Central memory CD8-positive, alpha-beta T cell (primary cell): ENCODE results near the gene HS3ST3B1.

ENCODE experiments used
- ATAC-seq: fragments of 150-1000 bp; cut with Tn5 transposase; replicated peaks from 2 replicates; pipeline ENCODE4 v1.10.0; 2022; ENCODE audit warnings: mild to moderate bottlenecking, moderate FRiP score, moderate number of reproducible peaks; ENCODE audit not compliant: poor library complexity, severe bottlenecking; ENCODE audit errors: extremely low read depth
- DNase-seq, 2 donors: peaks; one replicate each; pipeline ENCODE4 v3.0.0; 2021; ENCODE audit warnings: low spot score in 2 of 2
- H3K27ac Mint-ChIP-seq: one replicate; pipeline ENCODE4 v1.8.0; 2022; ENCODE audit warnings: low read depth, mild to moderate bottlenecking, moderate library complexity, mixed read lengths
- H3K27me3 Mint-ChIP-seq: one replicate; pipeline ENCODE4 v1.8.0; 2022; ENCODE audit warnings: mixed read lengths
- H3K36me3 Mint-ChIP-seq: one replicate; pipeline ENCODE4 v1.8.0; 2022; ENCODE audit warnings: mild to moderate bottlenecking, moderate library complexity, mixed read lengths; ENCODE audit not compliant: insufficient read depth
- H3K4me1 Mint-ChIP-seq: one replicate; pipeline ENCODE4 v1.8.0; 2022; ENCODE audit warnings: mixed read lengths
- H3K4me3 Mint-ChIP-seq: one replicate; pipeline ENCODE4 v1.8.0; 2022; ENCODE audit warnings: mild to moderate bottlenecking, moderate library complexity, mixed read lengths
- H3K9me3 Mint-ChIP-seq: one replicate; pipeline ENCODE4 v1.8.0; 2022; ENCODE audit warnings: mixed read lengths

The HS3ST3B1 gene

GRCh38 chr17:14331982-14332298 lies 31.1 kb downstream of the HS3ST3B1 start:
- Mint-ChIP-seq H3K36me3 (peaks cover 2% of the 10 kb centered on the region), H3K9me3 (no peaks in the 10 kb centered on the region), H3K4me3 (no peak overlapping the region), H3K27ac (no peak overlapping the region), H3K4me1 (peaks cover 73% of the 10 kb centered on the region), H3K27me3 (no peaks in the 10 kb centered on the region)
- DNase-seq (no peak), ATAC-seq (no peak)

- Mint-ChIP-seq H3K9me3 (no peaks in the 10 kb centered on the region), H3K36me3 (peaks cover 2% of the 10 kb centered on the region)
Observed at GRCh38 chr17:14332331-14332730, 31.4 kb downstream of the HS3ST3B1 start.

GRCh38 chr17:14333506-14333905 lies 32.6 kb downstream of the HS3ST3B1 start:
- no peak for DNase-seq
- H3K4me1 Mint-ChIP-seq: peaks cover 67% of the 10 kb centered on the region
- peak overlapping the region; percentile 5 for H3K27ac Mint-ChIP-seq
- H3K27me3 Mint-ChIP-seq: no peaks in the 10 kb centered on the region
- no peak overlapping the region for H3K4me3 Mint-ChIP-seq
- H3K9me3 Mint-ChIP-seq: no peaks in the 10 kb centered on the region
- H3K36me3 Mint-ChIP-seq: peaks cover 4% of the 10 kb centered on the region
- no peak for ATAC-seq

More at GRCh38 chr17:14332331-14332730, 31.4 kb downstream of the HS3ST3B1 start:
- Mint-ChIP-seq H3K4me1 (peaks cover 72% of the 10 kb centered on the region), H3K4me3 (no peak overlapping the region), H3K27ac (no peak overlapping the region), H3K27me3 (no peaks in the 10 kb centered on the region)
- no peak for ATAC-seq
- DNase-seq: no peak

- Mint-ChIP-seq H3K27ac (peak overlapping the region; percentile 5), H3K36me3 (peaks cover 4% of the 10 kb centered on the region), H3K9me3 (no peaks in the 10 kb centered on the region), H3K4me3 (no peak overlapping the region), H3K4me1 (peaks cover 66% of the 10 kb centered on the region), H3K27me3 (no peaks in the 10 kb centered on the region)
- ATAC-seq: no peak
- no peak for DNase-seq
Observed at GRCh38 chr17:14334276-14334840, 33.5 kb downstream of the HS3ST3B1 start.

- H3K9me3 Mint-ChIP-seq: no peaks in the 10 kb centered on the region
- no peak for DNase-seq
- ATAC-seq: no peak
- peaks cover 68% of the 10 kb centered on the region for H3K4me1 Mint-ChIP-seq
- H3K27ac Mint-ChIP-seq: no peak overlapping the region
- peaks cover 4% of the 10 kb centered on the region for H3K36me3 Mint-ChIP-seq
- H3K27me3 Mint-ChIP-seq: no peaks in the 10 kb centered on the region
- no peak overlapping the region for H3K4me3 Mint-ChIP-seq
Observed at GRCh38 chr17:14334919-14335318, 34.0 kb downstream of the HS3ST3B1 start.

- no peak for DNase-seq
- ATAC-seq: no peak
- Mint-ChIP-seq H3K9me3 (no peaks in the 10 kb centered on the region), H3K4me1 (peaks cover 66% of the 10 kb centered on the region), H3K27ac (no peak overlapping the region), H3K36me3 (peaks cover 3% of the 10 kb centered on the region), H3K27me3 (no peaks in the 10 kb centered on the region), H3K4me3 (no peak overlapping the region)
Observed at GRCh38 chr17:14336418-14336817, 35.5 kb downstream of the HS3ST3B1 start.

- no peak for ATAC-seq
- H3K9me3 Mint-ChIP-seq: no peaks in the 10 kb centered on the region
- H3K27ac Mint-ChIP-seq: peak overlapping the region; percentile 41
- DNase-seq: no peak
- no peaks in the 10 kb centered on the region for H3K27me3 Mint-ChIP-seq
- H3K4me3 Mint-ChIP-seq: no peak overlapping the region
- peaks cover 3% of the 10 kb centered on the region for H3K36me3 Mint-ChIP-seq
- peaks cover 57% of the 10 kb centered on the region for H3K4me1 Mint-ChIP-seq
Observed at GRCh38 chr17:14337596-14338079, 36.8 kb downstream of the HS3ST3B1 start.

GRCh38 chr17:14340857-14341754 lies 40.2 kb downstream of the HS3ST3B1 start:
- no peak overlapping the region for H3K4me3 Mint-ChIP-seq
- H3K27ac Mint-ChIP-seq: no peak overlapping the region
- no peaks in the 10 kb centered on the region for H3K27me3 Mint-ChIP-seq
- peaks cover 34% of the 10 kb centered on the region for H3K4me1 Mint-ChIP-seq
- DNase-seq (no peak), ATAC-seq (no peak)
- no peaks in the 10 kb centered on the region for H3K9me3 Mint-ChIP-seq
- H3K36me3 Mint-ChIP-seq: peaks cover 7% of the 10 kb centered on the region

- Mint-ChIP-seq H3K4me3 (no peak overlapping the region), H3K27ac (no peak overlapping the region), H3K9me3 (no peaks in the 10 kb centered on the region), H3K27me3 (no peaks in the 10 kb centered on the region), H3K4me1 (peaks cover 26% of the 10 kb centered on the region), H3K36me3 (peaks cover 10% of the 10 kb centered on the region)
- DNase-seq (no peak), ATAC-seq (no peak)
Observed at GRCh38 chr17:14341866-14342265, 41.0 kb downstream of the HS3ST3B1 start.

- no peaks in the 10 kb centered on the region for H3K27me3 Mint-ChIP-seq
- H3K27ac Mint-ChIP-seq: no peak overlapping the region
- DNase-seq: no peak
- no peak overlapping the region for H3K4me3 Mint-ChIP-seq
- H3K9me3 Mint-ChIP-seq: no peaks in the 10 kb centered on the region
- H3K36me3 Mint-ChIP-seq: peaks cover 15% of the 10 kb centered on the region
- no peaks in the 10 kb centered on the region for H3K4me1 Mint-ChIP-seq
- ATAC-seq: no peak
Observed at GRCh38 chr17:14346801-14347200, 45.9 kb downstream of the HS3ST3B1 start.

GRCh38 chr17:14351493-14351892 lies 50.6 kb downstream of the HS3ST3B1 start:
- Mint-ChIP-seq H3K27ac (no peak overlapping the region), H3K9me3 (no peaks in the 10 kb centered on the region), H3K4me3 (no peak overlapping the region), H3K27me3 (no peaks in the 10 kb centered on the region), H3K4me1 (no peaks in the 10 kb centered on the region), H3K36me3 (peaks cover 8% of the 10 kb centered on the region)
- DNase-seq (no peak), ATAC-seq (no peak)

GRCh38 chr17:14352136-14352535 lies 51.3 kb downstream of the HS3ST3B1 start:
- ATAC-seq: no peak
- H3K4me3 Mint-ChIP-seq: no peak overlapping the region
- no peaks in the 10 kb centered on the region for H3K4me1 Mint-ChIP-seq
- peaks cover 8% of the 10 kb centered on the region for H3K36me3 Mint-ChIP-seq
- DNase-seq: no peak
- H3K27me3 Mint-ChIP-seq: no peaks in the 10 kb centered on the region
- H3K27ac Mint-ChIP-seq: no peak overlapping the region
- H3K9me3 Mint-ChIP-seq: no peaks in the 10 kb centered on the region

- ATAC-seq (no peak), DNase-seq (no peak)
- Mint-ChIP-seq H3K4me3 (no peak overlapping the region), H3K36me3 (peaks cover 4% of the 10 kb centered on the region), H3K9me3 (no peaks in the 10 kb centered on the region), H3K27me3 (no peaks in the 10 kb centered on the region), H3K27ac (no peak overlapping the region), H3K4me1 (peaks cover under 1% of the 10 kb centered on the region)
Observed at GRCh38 chr17:14353861-14354474, 53.1 kb downstream of the HS3ST3B1 start.
